Tibial nerve (tissue), 4 donors: Measurements from ENCODE around the gene ILKAP.

Experiments
- CTCF ChIP-seq, 5 experiments: fragments of 200-600 bp in 3 of 5; fragments of 450-650 bp in 2 of 5; sonication (generic) in 3 of 5; IDR thresholded peaks; one replicate each; pipeline ENCODE4 v1.5.1; 2016 to 2019; ENCODE audit warnings: antibody characterized with exemption in 5 of 5, mild to moderate bottlenecking in 3 of 5, moderate library complexity in 2 of 5
- EP300 ChIP-seq, 2 donors: sonication (generic); formaldehyde crosslinking; IDR thresholded peaks; one replicate each; pipeline ENCODE4 v1.6.1; 2017; ENCODE audit warnings: antibody characterized with exemption in 2 of 2, mild to moderate bottlenecking in 1 of 2
- POLR2A ChIP-seq, 2 donors: fragments of 450-650 bp; IDR thresholded peaks; one replicate each; pipeline ENCODE4 v1.6.1; 2017; ENCODE audit warnings: antibody characterized with exemption in 2 of 2, mild to moderate bottlenecking in 2 of 2, moderate library complexity in 2 of 2

- TF ChIP-seq CTCF (IDR thresholded peaks at IDR 0.05) (no peak), POLR2A (IDR thresholded peaks at IDR 0.05) (no peak), EP300 (IDR thresholded peaks at IDR 0.05) (no peak)
Measured at GRCh38 chr2:238134393-238134785, 69.1 kb downstream of the ILKAP start.
